Measurements from ENCODE around the gene VWA8.

Gene VWA8

DNA sequence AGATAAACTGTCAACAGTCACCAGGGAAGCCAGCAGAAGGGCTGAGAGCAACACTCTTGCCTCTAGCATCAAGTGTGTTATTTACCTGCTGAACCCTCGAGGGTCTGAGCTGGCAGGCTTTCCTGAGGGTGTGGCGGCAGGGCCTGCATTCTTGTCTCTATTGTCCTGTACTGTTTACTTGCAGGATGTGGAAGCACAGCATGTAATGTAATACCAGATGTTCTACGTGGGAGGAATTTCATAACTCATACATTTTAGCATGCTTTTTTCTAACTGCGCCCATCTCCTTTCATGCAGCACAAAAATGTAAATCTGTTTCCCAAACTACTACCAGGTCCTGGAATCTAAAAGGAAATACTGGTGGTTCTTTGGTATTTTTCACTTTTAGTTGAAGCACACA lies 350.5 kb downstream of the VWA8 start:
- DNase-seq, result no peak

DNA sequence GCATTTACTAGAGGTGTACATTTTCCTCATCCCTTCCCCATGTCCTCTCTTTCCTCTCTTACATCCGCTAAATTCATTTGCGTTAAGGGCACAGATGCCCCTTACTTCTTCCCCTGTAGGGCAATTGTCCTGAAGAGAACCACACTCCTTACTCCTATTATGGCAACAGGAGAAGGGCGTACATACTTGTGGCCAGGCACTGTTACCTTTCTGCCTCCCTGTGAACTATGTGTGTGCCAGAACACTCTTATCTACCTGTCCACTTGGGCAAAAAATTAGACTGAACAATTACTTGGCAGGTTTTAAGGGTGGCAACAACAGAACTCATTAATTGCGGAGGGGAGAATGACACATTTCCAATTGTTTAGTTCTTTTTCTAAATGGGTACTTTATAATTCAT lies 351.1 kb downstream of the VWA8 start:
- no peak for DNase-seq

DNA sequence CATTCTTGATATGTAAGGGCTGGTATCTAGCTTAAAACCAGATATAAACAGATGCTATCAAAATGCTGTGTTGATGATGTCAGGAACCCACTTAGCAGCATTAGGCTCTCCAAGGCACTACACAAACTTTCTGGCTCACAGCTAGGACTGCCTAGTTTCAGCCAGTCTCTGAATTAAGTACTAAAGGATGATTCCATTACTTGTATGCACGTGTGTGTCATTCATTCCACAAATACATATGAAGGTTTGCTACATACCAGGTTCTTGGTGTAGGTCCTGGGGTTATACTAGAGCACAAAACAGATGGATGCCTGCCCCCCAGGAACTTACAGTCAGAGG lies 352.1 kb downstream of the VWA8 start:
- no peak for DNase-seq

DNA sequence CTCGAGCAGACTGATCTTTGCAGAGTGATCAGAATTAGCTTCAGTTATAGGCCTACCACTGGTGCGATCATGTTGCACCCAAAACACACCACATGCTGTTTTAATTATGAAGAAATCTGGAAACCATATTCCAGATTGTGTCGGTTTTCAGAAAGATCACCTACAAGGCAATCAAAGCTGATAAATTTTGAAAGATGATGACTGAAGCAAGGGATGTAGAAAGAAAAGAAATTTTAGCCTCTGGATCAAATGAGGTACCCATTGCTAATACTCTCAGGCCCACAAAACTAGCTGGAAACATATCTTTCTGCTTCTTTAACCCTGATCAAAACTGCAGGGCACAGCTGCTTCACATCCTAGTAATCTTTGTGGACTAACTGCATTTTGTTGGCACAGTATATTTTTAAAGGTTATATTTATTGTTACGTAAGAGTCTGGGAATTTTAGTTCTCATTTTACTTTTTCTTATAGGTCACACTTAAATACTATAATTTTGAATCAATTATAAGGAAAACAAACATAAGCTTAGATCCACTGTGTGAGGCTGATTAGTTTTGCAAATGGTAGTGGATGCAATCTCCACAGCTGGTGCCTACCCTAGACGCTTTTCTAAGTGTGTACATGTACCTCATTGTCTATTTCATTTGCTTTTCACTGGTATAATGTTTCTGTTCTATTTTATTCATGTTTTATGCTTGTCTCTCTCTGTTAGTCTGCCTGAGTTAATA lies 352.6 kb downstream of the VWA8 start:
- DNase-seq, result no peak

DNA sequence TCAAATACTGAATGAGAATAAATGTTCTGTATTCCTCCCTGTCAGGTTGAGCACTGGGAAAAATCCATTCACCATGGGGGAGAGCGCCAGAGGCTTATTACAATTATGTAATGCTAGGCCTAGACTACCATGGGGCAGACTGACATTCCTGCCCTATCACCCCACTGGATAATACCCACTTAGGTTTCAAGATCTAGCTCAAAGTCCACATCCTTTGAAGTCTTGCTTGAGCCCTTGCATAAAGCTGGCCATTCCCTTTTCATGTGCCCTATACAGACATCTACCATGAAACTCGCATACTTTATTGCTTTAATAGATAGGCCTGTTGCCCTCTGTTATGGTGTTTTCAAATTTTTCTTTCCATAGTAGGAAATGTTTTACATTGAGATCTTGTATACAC lies 354.3 kb downstream of the VWA8 start:
- DNase-seq, result no peak

DNA sequence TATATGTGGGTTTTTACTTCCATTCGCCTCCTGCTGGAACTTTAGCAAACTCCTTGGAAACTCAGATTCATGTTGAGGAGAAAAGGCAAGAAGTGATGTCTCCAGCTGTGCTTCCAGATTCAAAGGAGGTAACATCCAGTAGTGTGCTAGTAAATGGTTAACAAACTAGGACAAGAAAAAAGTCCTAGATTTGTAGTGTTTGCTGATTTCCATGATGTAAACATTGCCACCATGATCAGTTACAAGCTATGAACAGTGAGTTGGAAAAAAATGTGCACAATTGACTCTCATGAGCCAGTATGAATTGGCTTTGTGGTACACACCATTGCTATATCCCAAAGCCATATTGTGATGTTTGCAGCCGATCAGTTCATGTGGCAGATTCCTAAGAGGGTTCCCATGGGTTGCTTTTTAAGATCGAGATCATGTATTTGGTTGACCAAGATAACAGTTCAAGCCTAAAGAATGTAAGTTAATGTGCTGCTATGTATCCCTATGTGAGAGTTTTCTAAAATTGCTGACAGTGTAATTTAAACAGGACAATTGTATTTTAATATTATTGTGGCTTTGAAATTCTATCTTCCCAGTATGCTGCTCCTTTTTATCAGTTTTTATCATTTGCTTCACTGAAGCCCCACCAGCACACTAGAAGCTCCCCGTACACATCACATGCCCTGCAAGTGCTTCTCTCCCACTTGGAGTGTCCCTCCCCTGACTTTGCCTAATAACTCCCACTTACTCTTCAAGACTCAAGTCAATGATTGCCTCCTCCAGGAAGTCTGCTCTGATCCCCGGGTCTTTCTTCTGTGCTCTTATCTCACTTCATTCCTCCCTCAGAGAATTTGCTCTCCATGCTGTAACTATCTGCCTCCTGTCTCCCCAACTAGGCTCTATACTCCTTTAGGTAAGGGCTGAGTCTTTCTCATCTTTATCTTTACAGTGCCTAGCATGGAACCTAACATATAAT lies 355.3 kb downstream of the VWA8 start:
- peak in 1 of 2 experiments; percentile 9 for DNase-seq

DNA sequence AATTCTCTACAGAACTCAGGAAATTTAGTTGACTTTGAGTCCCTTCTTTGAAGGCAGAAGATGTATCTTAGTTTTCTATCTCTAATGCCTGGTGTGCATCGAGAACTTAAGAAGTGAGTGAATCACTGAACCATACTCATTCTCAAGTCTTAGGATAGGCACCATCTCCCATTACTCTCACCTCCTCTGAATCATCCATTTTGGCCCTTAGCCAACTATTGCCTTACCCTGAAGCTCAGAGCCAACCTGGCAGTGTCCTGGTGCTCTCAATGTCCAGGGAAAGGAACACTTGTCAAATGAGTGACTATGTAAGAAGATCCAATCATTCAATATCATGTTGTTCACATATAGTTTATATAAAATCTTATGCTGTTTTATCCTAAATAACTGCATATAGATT lies 357.0 kb downstream of the VWA8 start:
- no peak for DNase-seq

DNA sequence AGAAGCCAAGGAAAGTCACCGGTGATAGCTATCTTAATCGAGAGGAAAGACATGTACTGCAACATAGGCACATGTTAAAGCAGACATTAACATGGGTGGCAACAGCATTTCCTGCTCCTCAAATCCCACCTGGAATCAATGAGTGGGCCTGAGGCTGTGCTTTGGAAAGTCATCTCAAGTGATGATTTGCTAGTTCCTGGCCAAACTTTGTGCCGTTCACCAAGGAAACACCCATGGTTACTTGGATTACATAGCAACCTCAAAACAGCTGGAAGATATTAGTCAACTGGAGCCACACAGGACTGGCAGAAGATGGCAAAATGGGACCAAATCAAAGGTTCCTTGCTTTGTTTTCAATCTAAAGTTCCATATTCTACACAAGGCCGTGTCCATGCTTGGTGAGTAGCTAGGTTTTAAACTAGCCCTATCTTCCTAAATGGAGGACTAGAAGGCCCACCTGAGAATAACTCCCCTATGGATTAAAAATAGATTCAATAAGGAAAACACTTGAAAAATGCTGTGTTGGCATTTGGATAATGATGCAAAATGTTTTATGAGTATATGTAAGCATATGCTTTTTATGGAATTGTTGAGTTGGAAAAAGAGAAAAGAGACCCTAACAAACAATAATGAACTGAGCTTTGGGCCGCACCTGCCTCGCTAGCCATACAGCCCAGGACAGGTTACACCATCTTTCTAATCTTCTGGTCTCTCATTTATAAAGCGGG lies 359.0 kb downstream of the VWA8 start:
- no peak for DNase-seq

DNA sequence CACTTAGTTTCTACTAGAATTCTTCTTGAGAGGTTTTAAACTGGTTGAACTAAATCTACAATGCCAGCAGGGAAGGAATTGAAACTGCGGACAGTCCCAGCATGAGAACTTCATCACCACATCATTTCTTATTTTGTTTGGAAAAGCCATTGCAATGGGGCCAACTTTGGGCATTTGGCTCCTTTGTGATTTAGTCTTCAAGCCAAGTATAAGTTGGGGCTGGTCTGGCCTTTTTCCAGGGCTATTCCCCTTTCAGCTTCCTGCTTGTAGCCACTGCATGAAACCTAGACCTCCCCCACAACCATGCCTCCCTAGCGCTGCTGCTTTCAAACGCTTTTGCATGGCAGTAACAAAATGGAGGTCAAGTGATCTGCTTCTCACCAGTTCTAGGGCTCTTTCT lies 361.3 kb downstream of the VWA8 start:
- no peak for DNase-seq

DNA sequence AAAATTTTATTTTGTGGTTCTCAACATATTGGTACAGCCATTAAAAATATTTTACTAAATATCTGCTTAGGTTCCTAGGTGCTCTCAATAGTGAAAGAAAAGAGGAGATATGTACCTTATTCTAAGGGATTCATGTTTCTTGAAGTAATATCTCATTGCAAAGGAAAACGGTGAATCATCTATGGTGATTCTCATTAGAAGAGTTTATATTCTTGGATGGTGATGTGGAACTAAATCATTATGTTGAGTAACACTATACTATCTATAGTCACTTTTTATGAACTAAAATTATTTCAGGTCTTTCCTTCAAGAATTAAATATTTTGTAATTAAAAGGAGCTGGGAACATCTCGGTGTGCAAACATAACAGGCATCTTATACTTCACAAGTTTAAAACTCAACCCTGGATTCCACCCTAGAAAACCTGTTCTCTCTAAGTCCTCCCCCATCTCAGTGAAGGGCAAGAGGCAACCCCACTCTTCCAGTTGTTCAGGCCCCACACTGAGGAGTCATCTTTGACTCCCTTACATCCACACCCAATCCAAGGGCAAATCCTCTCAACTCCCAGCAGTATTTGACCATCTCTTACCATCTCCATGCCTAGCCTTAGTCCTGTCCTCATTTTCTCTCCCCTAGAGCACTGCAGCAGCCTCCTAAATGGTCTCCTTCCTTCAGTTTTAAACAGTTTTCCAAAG lies 363.4 kb downstream of the VWA8 start:
- no peak for DNase-seq

DNA sequence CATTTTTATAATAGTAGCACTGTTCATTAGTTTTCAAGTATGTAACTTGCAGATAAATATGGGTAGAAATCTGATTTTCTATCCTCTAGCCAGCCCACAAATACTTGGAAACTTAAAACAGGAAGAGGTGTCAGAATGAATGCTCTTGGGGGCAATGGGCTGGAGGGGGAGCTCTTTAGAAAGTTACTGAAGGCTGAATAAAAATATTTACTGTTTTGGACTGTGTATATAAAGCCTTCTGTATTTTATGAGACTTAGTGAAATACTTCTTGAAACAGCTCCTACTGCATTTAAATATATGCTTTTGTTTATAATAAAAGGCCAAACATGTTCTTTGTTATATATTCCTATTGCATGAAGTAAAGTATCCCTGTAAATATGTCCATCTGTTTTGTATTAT lies 364.7 kb downstream of the VWA8 start:
- DNase-seq, result peak in 1 of 2 experiments; percentile 30

DNA sequence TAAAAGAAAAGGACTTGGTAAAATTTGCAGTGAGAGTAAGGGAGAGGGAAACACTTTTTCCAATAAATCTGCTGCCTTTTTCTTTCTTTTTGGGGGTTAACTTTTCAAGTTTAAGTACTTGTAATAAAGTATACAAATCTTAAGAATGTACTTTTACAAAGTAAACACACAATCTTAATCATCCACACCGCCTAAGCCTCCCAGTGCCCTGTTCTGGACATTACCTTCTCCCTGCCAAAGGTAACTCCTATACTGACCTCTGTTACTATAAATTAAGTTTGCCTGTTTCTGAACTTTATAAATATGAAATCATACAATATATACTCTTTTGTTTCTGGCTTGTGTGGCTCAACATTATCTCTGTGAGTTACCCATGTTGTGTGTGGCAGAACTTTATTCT lies 365.6 kb downstream of the VWA8 start:
- no peak for DNase-seq

DNA sequence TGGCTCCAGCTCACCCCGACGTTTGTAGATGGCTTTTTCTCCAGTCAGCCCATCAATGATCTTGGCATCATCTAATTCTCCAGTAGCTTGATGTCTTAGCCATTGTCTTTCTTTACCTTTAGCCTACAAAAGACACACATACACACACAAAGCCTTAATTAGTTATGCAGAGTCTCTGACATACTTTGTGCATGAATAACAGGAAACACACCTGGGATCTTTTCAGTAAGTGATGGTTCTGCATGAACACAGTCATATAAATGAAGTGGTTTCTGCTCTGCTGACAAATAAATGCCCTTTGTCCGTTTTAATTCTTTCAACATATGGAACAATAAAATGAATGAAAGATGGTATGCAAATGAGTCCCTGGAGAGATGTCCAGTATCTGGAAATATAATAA lies 370.3 kb downstream of the VWA8 start:
- no peak for DNase-seq

DNA sequence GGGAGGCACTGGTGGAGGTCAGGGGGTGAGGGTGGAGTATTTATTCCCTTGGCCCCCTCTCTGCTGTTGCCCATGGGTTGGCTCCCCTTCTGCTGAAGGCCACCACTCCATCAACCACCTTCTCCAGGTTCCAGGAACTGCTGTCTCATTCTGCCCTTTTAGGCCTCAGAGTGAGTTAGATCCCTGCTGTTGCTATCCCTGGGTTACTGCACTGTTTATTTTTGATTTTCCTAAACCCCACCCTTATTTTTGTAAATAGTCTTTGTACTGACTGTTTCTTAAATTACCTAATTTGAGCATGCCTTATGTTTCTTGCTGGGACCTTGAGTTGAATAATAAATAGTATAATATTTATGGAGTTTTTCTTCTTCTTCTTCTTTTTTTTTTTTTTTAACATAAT lies 370.8 kb downstream of the VWA8 start:
- no peak for DNase-seq

DNA sequence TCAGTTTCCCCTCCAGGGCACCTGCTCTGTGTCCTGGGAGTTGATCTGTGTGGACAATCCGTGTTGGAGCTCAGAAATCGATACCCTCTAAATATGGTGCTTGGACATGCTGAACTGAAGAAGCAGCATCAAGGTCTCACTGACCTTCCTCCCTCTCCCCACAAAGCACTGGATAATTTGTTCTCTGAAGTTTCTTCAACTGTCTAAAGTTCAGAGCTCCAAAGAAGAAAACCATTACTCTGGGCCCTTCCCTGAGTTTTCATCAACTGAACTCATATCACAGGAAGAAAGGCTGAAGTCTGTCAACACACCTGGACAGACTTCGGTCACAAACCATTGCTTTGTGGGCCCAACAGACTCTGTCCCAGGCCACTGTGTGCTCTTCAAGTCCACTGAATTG lies 371.5 kb downstream of the VWA8 start:
- no peak for DNase-seq

DNA sequence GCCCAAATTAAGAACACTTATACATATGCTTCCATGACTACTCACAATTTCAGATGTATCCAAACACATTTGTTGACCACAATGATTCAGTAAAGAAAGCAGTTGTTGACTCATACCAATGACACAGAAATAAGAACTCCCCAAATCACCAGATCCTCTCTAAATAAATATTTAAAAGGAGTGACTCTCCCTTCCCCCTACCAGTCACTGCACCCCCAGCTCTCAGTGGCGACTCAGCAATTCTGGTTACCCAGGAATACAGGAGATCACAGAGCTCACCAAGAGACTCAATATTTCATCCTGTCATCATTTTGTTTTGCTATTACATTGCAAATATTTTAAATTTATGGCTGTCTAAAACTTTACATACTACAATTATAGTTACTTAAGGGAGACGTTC lies 372.0 kb downstream of the VWA8 start:
- peak in 1 of 2 experiments; percentile 8 for DNase-seq

DNA sequence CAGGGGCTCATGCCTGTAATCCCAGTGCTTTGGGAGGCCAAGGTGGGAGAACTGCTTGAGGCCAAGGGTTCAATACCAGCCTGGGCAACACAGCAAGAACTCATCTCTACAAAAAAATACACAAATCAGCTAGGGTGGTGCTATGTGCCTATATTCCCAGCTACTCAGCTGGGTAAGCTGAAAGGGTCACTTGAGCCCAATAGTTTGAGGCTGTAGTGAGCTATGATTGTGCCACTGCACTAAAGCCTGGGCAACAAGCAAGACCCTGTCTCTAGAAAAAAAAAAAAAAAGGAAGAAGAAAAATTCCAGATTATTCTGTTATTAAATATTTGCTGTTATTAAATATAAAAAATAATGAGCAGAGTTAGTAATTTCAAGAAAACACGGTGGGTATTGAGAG lies 372.5 kb downstream of the VWA8 start:
- DNase-seq, result no peak

DNA sequence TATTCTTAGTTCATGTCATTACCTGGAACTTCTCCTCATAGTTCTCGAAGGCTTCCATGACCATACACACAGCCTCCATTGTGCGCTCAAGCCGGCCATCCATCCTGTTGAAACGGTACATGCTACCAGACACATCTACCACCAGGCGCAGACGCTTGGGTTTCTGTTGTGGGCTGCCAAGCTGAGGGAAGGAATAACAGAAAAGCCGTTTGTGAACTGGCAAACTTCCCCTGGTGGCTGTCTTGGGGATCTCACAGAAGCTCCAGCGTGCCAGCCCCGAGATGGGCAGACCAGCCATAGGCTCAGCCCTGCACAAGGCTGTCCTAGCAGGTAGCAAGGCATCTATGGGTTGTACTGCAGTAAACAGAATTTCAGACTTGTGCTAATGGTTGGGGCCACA lies 373.4 kb downstream of the VWA8 start:
- no peak for DNase-seq

DNA sequence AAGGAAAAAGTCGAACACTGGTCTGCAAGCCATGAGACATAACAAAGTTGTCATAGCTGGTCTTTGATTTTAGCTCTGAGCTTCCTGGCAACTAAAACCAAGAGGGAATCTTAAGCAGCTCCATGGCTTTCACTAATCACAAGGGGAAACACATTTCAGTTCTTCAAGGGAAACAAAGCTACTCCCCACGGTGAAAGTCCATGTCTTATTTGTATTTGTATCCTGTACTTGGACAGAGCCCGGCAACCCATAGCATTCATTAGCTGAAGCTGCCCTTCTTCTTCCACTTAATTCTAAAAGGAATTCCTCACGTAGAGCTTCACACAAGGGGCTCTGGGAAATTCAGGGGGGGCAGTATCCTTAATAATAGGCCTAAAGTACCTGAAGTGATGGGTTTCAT lies 374.7 kb downstream of the VWA8 start:
- DNase-seq, result no peak

DNA sequence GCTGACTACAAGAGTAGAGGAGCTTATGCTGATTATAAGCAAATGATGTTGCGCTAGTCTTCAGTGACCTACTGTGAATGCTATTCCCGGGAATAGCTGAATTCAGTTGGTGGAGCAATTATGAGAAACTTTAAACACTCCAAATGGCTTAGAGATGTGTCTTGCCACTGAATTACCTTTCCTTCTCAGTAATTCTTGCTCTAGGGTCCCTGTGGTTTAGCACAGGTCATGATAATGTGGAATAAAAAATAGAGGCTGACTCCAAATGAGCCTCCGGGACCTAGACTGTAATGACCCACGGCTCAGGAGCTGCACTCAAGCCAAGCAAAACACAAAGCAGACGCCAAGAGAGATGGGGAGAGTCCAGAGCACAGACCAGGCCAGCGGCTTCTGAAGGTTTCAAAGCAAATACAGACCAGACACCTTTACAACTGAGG lies 378.9 kb downstream of the VWA8 start:
- no peak for DNase-seq

DNA sequence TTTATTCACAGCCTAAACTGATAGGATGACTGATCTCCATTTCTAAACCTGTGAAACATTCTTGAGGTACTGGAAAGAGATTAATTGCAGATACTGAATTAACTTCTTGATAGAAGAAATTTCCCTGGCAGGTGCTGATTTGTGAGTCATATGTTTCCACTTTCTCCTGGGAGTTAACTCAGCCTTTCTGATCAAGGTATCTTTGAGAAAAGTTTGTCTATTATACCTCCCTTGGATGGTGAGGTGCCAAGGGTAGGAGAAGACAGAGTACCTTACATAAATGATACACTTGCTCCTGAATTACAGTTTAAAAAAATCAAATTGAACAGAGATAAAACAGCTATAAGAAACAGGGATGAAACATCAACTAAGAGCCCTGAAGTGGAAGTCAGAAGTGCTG lies 380.6 kb downstream of the VWA8 start:
- no peak for DNase-seq

DNA sequence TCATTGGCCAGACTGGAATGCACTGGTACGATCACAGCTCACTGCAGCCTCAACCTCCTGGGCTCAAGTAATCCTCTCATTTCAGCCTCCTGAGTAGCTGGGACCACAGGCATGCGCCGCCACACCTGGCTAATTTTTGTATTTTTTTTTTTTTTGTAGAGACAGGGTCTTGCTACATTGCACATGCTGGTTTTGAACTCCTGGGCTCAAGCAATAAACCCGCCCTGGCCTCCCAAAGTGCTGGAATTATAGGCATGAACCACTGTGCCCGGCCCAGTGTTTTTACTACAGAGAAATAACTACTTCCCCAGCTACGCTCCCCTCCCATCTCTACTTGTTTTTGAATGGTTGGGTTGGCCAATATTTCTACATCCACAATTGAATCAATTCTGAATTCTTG lies 381.0 kb downstream of the VWA8 start:
- no peak for DNase-seq

DNA sequence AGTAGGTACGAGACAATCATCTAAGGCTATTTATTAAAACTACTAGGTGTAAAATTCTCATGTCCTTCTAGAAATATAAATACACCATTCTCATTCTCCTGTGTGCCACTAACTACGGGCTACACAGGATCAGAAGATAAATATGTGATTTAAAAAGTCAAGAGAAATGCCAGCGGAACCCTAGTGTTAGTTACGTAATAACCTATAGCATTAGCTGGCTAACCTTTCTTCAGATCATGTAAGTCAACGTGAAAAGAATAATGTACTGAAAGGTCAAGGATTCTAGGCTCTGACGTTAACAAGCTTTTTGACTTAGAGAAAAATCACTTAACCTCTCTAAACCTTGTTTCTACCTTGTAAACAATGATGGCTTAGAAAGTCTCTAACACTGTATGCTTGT lies 381.7 kb downstream of the VWA8 start:
- no peak for DNase-seq

All from Kasumi-1 (cell line).